HUDEP-2 (cell line): Measurements from ENCODE around the gene NDOR1.
A peak's percentile ranks its signal among the peaks of the same experiment; 100 is the strongest.

Source experiments
- DNase-seq, 76 experiments: peaks; one replicate each; lab custom pipeline; 2025; ENCODE audit not compliant: unreplicated experiment in 76 of 76; lab: John Stamatoyannopoulos, UW

NDOR1 gene

GRCh38 chr9:137228968-137229896, 23.7 kb downstream of the NDOR1 start:
- DNase-seq: no peak

DNA sequence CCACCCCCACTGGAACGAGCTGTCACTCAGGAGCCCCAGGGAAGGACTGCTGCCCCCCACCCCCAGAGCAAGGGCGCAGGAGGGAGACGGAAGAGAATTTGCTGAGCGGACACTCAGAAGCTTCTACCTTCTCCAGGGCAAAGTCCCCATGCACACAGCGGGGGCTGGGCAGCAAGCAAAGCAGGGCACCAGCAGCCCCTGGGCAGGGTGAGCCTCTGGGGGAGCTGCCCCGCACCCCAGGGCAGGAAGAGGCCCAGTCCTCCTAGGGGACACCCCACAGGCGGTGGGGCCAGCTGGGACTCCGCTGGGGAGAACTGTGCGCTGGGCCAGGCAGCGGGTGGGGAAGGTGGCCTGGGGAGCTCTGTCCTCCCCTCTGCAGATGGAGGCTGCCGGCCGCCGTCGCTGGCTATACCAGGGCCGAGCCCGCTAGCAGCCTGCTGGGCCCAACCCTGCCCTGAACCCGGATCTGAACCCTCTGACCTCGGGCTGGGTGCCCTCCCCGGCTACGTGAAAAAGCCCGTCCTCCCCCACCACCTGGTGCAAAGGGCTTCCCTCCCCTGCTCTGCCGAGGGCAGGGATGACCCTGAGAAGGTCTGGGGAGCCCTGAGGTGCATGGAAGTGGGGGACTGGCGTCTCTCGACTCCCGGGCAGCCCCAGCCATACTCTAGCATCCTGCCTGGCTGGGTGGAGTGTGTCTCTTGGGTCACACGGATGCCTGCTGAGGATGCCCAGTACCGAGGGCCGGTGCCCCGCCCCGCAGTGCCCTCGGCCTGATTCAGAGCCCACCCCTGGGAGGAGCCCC, 24.6 kb downstream of the NDOR1 start:
- no peak for DNase-seq

- no peak for DNase-seq
Measured at GRCh38 chr9:137230705-137231371, 25.3 kb downstream of the NDOR1 start, which contains the start of gene SLC34A3. TSS of gene SLC34A3 (plus strand) at chr9:137230901. CDS start at chr9:137231703, 802 bp downstream.

GRCh38 chr9:137231372-137232039, 26.0 kb downstream of the NDOR1 start:
- no peak for DNase-seq

- no peak for DNase-seq
Measured at GRCh38 chr9:137232101-137232500, 26.6 kb downstream of the NDOR1 start.

DNA sequence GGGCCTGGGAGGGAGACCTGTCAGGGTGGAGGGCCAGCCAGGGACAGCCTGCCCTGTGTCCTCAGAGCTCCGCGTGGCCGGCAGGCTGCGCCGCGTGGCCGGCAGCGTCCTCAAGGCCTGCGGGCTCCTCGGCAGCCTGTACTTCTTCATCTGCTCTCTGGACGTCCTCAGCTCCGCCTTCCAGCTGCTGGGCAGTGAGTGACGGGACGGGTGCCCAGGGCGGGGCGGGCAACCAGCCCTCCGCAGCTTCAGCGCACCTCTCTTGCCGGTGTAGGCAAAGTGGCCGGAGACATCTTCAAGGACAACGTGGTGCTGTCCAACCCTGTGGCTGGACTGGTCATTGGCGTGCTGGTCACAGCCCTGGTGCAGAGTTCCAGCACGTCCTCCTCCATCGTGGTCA, 27.0 kb downstream of the NDOR1 start:
- DNase-seq: no peak

- DNase-seq: no peak
Measured at GRCh38 chr9:137233143-137233980, 27.9 kb downstream of the NDOR1 start.

- no peak for DNase-seq
Measured at GRCh38 chr9:137234055-137234697, 28.7 kb downstream of the NDOR1 start.

- DNase-seq: no peak
Measured at GRCh38 chr9:137234758-137235423, 29.4 kb downstream of the NDOR1 start.

- DNase-seq: no peak
Measured at GRCh38 chr9:137235424-137236237, 30.1 kb downstream of the NDOR1 start.

DNA sequence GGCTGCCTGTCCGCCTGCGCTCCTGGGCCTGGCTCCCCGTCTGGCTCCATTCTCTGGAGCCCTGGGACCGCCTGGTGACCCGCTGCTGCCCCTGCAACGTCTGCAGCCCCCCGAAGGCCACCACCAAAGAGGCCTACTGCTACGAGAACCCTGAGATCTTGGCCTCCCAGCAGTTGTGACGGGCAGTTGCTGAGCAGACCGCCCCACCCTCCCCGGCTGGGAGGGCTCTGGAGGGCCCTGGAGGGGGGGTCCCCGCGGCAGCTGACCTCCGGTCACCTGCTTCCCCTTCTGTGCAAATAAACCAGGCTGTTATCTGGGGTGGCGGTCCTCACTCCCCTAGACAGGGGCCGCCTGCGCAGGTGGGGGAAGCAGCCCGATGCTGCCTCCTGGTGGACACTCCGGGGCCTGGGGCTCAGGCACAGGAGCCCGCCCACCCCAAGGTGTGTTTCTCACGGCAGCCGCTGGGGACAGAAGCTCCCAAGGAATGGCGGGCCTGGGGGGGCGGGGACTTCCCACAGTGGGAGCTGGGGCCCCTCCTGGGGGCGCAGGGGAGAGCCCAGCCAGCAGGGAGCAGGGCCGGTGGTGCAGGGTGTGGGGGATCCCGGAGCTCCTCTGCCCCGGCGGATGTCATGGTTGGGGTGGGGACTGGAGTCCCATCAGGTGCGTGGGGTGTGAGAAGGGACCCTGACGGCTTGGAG, 30.9 kb downstream of the NDOR1 start:
- DNase-seq: peak in 69 of 76 experiments; percentile 28 to 88 (median 77)

GRCh38 chr9:137236936-137237421, 31.5 kb downstream of the NDOR1 start:
- no peak for DNase-seq

DNA sequence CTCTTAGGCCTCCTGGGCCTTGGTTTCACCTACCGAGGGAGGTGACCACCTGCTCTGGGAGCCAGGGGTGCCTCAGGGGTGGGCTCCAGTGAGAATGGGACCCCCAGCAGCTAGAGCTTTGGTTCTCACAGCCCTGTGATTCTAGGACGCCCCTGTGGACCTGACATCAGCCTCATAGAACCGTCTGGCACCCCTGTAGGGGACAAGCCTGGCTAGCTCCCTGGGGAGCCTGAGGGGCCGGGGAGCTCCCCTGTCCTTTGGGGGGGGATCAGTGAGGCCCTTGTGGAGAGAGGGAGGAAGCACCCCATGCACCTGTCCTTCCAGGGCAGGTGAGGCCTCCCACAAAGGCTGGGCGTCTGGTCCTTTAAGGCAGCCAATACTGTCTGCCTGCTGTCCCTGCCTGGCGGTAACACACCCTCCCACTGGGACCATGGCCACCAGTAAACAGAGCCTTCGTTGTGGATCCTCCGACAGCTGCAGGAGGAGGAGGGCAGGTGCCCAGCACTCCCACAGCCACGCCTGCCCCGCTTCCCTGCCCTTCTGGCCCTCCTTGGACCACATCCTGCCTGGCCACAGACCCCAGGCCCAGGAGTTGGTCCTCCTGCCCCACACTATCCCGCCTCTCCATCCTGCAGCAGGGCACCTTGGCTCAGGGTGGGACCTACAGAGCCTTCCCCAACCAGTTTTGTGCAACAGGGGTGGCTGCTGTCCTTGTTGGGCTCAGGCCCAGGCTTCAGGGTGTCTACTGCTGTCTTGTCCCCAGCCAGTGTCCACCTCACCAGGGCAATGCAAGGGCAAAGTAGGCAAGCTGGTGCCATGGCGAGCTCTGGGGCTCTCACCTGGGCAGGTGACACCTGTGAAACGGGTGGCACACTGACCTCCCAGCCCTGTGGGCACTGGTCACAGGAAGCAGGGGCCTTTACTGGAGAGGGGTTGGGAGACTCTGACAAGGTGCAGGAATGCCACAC, 32.5 kb downstream of the NDOR1 start:
- DNase-seq: peak in 12 of 76 experiments; percentile 16 to 51 (median 26)

DNA sequence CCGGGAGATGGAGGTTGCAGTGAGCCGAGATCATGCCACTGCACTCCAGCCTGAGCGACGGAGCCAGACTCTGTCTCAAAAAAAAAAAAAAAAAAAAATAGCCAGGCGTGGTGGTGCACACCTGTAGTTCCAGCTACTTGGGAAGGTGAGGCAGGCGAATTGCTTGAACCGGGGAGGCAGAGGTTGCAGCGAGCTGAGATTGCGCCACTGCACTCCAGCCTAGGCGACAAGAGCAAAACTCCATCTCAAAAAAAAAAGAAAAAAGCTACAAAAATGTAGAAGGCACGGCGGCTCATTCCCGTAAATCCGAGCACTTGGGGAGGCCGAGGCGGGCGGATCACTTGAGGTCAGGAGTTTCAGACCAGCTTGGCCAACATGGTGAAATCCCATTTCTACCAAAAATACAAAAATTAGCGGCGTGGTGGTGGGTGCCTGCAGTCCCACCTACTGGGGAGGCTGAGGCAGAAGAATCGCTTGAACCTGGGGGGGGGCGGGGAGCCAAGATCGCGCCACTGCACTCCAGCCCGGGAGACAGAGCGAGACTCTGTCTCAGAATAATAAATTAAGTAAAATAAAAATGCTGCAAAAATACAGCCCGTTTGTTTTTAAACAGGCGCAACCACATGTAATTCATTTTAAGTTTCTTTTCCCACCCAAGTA, 34.2 kb downstream of the NDOR1 start:
- DNase-seq: peak in 3 of 76 experiments; percentile 19 to 41 (median 23)

GRCh38 chr9:137240318-137240840, 34.9 kb downstream of the NDOR1 start:
- DNase-seq: peak in 70 of 76 experiments; percentile 30 to 87 (median 72)
